PC-3 (cell line): ENCODE data around the gene PI4KA.

ENCODE experiments used
- EZH2 ChIP-seq: fragments of 300-600 bp; sonication (generic); IDR thresholded peaks from one replicate; pipeline ENCODE4 v1.6.1; 2017; ENCODE audit warnings: antibody characterized with exemption, mild to moderate bottlenecking, low read length; ENCODE audit not compliant: unreplicated experiment
- TF ChIP-seq, protein P1 (sequence below): fragments of 300-600 bp; sonication (generic); conservative IDR thresholded peaks from 2 replicates; pipeline ENCODE4 v1.5.1; 2017; ENCODE audit warnings: antibody characterized with exemption, low read depth, mild to moderate bottlenecking, low read length

DNA sequence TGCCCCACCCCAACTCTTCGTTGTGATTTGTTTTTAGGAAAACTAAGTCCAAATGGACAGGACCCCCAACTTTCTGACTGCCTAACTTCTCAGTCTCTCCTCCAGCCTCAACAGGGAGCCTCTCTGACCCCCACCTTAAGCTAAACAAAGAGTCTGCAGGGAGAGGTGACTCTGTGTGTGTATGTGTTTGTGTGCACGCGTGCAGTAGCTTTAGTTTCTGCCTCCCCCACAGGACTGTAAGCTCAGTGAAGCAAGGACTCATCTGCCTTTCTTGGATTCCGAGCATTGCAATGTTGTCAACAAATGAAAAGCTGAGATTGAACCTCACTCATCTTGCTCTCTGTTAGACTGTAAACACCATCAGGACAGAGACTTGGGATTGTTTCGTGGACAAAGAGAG, 8.1 kb upstream of the PI4KA start:
- TF ChIP-seq, protein P1, sequence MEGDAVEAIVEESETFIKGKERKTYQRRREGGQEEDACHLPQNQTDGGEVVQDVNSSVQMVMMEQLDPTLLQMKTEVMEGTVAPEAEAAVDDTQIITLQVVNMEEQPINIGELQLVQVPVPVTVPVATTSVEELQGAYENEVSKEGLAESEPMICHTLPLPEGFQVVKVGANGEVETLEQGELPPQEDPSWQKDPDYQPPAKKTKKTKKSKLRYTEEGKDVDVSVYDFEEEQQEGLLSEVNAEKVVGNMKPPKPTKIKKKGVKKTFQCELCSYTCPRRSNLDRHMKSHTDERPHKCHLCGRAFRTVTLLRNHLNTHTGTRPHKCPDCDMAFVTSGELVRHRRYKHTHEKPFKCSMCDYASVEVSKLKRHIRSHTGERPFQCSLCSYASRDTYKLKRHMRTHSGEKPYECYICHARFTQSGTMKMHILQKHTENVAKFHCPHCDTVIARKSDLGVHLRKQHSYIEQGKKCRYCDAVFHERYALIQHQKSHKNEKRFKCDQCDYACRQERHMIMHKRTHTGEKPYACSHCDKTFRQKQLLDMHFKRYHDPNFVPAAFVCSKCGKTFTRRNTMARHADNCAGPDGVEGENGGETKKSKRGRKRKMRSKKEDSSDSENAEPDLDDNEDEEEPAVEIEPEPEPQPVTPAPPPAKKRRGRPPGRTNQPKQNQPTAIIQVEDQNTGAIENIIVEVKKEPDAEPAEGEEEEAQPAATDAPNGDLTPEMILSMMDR, result no peak
- TF ChIP-seq EZH2, result no peak
